Colon (tissue), 2 donors: ENCODE measurements around the gene MRPL20.
"Not testable (repeated sequence)": the region's sequence is repeated elsewhere in the genome, so short reads cannot be mapped to it uniquely, and the experiment has no call there.

ENCODE experiments used
- FAIRE-seq: peaks from 2 replicates; lab custom pipeline; 2012; peaks lifted over from hg19 to GRCh38; lab: Jason Lieb, UNC
- donor health status: control.
- donor health status: control.

Gene MRPL20

DNA sequence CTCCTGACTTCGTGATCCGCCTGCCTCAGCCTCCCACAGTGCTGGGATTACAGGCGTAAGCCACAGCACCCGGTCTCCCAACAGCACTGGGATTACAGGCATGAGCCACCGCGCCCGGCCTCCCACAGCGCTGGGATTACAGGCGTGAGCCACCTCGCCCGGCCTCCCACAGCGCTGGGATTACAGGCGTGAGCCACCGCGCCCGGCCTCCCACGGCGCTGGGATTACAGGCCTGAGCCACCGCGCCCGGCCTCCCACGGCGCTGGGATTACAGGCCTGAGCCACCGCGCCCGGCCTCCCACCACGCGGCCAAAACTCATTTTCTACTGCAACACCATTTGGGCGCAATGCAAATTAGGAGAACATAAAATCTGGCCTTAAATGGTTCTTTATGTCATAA lies 21.8 kb downstream of the MRPL20 start:
- FAIRE-seq: not testable (repeated sequence)

DNA sequence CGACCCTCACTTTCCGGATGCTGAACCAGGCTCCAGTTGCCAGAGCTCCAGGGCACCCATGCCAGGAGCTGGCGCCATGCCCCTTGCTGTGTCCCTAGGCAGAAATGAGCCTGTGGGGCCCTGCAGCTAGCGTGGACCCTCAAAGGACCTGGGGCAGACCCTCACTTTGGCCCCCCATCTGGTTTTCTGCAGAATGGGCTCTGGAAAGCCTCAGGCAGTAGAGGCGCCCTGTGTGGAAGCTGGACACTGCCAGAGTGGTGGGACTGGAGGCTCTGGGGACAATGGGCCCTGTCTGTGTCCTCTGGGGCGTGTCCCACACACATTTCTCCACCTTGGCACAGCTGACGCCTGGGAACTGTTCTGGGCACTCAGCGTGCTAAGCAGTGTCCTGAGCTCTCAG lies 25.8 kb downstream of the MRPL20 start:
- FAIRE-seq: no peak

DNA sequence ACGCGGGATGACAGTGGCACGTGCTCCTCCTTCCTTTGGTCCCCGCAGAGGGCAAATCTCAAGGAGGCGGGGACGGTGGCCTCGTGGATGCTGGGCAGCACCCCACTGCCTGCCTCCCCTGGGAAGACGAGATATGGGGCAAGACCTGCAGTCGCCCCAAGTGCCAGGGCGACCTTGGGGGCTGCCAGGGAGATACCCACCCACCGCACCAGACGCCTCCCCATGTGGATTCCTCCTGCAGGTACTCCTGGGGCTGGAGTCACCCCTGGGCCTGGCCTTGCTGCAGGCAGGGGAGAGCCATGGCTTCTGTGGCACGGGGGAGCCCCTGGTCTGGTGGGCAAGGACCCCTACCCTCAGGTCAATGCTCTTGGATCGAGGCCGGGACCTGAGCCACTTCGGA lies 26.2 kb downstream of the MRPL20 start:
- no peak for FAIRE-seq

DNA sequence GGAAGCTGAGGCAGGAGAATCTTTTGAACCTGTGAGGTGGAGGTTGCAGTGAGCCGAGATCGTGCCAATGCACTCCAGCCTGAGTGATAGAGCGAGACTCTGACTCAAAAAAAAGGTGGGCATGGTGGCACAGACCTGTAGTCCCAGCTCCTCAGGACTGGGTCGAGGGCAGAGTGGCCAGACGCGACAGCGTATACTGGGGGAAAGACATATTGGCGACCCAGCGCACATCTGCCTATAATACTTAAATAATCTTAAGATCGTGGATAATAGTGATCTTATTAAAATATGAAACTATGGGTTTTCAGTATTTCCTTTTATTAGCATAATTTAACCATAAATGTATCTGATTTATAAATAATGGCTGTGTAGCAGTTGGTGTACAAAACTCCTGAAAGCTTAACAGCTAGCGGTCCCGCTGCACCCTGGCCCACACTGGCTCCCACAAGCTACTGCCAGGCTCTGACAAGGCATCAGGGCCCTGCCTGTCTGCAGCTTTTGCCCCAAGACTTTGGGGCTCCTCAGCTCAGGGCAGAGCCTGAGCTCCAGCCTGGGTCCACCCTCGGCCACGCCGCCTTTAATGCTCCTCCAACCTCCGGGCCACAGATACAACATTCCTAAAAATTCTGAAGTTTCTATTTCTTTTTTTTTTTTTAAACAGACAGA lies 29.4 kb downstream of the MRPL20 start:
- no peak for FAIRE-seq

DNA sequence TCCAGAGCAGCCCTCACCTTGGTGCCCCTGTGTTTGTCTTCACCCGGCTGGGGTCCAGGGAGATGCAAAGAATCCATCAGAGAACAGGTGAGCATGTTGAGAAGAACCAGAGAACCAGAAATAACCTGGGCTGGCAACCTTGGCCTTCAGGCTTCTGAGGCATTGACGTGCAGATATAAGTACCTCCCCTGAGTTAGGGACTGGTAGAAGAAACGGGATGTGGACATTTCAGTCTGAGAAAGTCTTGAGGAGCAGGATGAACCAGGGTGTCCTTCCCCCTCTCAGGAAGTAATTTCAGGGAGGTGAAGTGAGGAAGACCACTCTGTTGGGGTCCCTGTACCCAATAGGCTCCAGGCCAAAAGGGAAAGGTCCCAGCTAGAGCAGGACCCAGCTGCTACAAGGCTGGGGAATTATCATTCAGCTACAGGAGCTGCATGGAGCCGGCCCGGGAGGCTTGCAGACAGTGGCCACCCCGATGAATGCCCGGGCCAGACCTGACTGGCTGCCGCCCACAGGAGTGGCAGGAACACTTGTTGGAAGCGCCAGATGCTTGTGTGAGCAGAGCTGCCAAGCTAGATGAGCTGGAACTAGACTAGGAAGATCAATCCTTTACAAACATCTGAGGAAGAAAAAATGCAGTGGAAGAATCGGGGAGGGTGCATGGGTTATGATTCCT lies 30.4 kb downstream of the MRPL20 start:
- no peak for FAIRE-seq

DNA sequence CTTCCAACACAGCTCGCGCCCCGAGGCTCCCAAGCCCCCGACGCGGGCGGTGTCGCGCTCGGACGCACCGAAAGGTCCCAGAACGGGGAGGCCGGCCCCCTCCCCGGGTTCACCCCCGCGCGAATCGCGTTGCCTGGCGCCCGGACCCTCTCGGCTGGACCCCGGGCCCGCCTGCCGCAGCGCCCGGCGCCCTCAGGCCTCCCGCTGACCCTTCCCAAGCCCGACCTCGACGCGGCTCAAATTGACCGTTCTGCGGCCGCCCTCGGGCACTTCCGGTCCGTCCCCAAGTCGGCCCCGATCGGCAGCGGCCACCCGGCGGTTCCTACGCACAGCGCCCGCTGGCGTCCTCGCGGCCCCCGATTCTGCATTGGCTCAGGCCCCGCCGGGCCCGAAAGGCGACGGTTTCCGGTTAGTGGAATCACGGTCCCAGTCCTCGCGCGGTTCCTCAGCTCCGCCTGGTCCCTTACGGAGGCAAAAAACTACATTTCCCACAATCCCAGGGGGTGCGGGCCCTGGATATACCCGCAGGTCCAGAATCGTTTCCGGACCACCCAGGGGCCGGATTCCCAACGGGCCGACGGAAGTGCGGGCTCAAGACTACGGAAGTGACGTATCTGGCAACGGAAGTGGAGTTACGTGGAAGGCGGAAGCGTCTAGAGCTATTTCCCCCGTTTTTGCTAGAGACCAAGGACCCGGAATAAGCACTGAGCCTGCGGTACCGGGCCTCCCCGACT lies 32.0 kb downstream of the MRPL20 start, which contains the start of gene AURKAIP1:
Gene AURKAIP1 (minus strand): TSS at position 279 of the 734 bp plus-strand sequence. CDS start 451 bp downstream, outside the sequence.
- FAIRE-seq: peak; percentile 81

DNA sequence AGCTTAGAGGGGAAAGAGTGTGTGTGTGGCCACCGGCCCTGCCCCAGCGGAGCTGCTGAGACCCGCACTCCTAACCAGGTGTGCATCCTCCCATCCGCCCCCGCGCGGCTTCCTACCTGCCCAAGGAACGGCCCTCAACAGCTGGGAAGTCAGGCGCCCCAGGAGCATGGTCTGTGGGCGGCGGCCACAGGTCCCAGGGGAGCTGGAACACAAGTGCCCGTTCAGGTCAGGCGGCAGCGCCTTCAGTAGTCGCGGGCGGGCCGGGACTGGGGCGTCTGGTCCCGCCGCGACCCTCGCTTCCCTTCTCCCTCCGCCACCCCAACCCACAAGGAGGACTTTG lies 32.5 kb downstream of the MRPL20 start:
- no peak for FAIRE-seq

DNA sequence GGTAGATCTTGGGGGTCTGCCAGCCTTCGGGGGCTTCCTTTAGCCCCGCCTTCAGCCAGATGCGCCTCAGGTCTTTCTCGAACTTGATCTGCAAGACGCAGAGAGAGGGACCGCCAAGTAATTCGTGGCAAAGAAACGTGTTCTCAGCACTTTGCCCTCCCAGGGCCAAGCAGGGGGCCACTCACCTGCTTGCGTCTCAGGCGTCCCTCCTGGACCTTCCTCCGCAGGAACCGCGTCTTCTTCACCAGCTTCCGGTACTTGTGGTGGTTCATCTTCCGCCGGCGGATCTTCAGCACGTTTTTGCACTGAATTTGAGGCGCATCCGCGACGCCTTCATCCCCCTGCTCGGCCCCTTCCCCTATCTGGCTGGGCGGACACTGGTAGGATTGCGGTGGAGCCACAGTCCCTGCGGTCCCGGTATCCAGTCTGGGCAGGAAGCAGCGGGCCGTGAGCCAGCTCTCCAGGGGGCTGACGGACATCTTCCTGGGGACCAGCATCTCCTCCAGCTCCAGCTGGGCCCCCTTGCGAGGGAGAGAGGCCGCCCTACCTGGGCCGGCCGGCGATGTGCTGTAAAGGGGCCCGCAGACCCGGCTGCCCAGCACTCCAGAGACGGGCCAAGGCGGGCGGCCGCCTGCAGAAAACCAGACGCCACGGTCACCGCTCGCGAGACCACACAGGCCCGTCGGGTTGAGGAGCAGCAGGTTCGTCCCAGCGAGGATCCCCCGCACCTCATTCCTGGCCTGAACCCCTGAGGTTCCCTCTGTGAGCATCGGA lies 33.1 kb downstream of the MRPL20 start:
- FAIRE-seq: no peak

DNA sequence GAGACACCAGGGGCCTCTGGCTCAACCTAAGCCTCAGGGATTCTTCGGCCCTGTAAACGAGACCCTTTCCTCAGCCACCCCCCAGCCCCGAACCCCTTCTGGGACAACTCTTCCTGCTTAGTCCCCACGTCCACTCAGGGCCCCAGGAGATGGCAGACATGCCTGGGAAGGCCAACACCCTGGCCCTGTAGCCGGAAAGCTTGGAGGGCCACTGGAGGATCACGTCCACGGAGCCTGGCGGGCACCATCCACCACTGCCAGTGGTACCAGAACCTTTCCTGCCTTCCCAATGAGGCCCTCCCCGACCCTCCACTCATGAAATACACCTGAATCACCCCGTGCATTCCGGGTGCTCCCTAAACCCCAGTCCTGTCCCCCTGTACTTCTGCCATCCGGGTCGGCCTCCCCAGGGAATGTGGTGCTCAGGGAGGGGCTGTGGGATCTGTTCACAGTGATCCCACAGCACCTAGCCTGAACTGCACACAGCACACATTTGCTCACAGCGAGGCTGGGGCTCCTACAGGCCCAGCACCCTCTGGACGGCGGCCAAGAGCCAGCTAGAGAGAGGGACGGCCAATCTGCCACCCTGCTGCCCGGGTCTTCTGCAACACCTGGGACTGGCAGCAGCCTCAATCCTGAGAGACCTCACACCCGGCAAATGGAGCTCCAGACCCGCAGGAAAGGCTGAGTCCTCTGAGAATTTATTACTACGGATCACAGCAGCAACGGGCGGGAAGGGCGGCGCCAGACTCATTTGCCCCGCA lies 33.9 kb downstream of the MRPL20 start:
- FAIRE-seq: no peak

DNA sequence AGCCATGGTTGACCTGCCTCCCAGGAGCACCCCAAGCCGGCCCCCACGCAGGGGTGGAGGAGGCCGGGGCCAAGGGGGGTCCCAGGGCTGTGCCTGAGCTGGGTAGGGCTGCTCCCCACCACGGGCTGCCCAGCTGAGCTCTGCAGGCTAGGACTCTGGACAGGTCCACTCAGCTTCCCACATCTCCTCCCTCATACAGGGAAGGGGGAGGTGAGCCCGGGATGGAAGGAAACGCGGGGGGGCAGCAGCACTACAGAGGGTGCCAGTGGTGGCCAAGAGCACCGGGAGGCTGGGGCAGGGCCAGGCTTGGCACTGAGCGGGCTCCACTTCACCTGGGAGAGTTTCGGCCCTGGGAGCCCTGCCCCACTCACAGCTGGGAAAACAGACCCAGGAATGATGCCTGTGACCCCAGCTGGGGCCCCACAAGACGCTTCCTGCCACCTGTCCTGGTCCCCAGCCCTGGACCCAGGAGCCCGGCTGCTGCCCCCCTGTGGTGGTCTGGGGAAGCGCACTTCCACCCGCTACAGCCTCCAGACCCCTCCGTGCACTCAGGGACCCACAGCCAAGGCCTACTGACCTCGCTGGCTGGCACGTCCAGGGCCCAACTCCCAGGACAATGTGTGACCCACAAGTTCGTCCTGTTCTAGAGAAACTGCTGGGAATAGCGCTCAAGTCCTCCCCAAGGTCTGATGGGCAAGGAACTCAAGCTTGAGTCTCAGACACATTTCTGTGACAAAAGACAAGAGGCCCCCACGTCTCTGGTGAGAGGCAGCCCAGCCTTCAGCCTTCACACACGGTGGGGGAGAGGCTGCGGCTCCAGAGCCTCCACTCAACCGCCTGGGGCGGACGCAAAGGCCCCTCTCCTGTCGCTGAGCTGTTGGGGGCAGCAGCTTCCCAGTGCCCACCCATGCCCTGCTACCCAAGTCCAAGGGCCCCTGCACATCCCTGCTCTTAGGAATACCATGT lies 35.1 kb downstream of the MRPL20 start:
- FAIRE-seq: no peak

DNA sequence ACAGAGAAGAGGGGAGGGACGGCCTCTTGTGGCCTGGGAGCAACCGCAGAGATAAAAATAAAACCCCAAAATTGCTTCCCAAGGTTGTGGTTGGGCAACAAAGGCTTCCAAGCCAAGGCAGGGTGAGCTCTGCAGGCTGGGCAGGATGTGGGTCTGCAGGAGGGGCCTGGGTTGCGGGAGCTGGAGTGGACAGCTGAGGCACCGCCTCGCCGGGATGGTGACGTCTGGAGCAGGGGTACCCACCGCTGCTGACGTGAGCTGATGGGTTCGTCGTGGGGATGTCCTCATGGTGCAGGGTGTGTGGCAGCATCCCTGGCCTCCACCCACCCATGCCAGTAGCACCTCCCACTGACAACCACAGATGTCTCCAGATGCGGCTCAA lies 35.7 kb downstream of the MRPL20 start:
- no peak for FAIRE-seq

DNA sequence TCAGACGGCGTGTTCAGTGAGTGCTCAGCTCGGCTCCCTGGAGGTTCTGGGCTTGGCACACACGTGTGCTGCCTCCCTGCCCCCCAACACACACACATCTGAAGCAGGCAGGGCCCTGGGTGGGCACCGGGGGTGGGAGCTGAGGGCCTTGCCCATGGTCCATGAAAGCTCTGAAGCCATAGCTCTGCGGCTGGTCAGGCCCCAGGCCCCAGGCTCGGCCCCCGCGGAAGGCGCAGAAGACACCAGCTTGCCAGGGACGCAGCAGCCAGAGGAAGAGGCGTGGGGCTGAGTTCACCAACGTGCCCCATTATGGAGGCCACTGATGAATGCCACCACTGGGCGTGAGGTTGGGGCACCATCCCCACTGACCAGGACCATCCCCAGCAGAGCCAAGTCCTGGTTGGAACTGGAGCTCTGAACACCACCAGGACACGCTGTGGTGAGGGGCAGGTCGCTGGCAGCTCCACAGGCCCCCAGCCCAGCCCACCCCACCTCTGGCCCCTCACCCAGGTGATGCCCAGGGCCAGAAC lies 36.3 kb downstream of the MRPL20 start:
- no peak for FAIRE-seq

DNA sequence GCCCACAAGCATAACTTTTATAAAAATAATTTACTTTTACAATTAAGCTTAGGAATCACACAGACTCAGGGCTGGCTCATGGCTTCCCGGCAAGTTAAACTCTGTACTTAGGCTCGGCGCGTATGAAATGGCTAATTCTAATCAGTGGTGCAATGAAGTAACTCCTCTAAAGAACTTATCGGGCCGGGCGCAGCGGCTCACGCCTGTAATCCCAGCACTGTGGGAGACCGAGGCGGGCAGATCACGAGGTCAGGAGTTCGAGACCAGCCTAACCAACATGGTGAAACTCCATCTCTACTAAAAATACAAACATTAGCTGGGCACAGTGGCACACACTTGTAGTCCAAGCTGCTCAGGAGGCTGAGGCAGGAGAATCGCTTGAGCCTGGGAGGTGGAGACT lies 37.0 kb downstream of the MRPL20 start:
- not testable (repeated sequence) for FAIRE-seq

DNA sequence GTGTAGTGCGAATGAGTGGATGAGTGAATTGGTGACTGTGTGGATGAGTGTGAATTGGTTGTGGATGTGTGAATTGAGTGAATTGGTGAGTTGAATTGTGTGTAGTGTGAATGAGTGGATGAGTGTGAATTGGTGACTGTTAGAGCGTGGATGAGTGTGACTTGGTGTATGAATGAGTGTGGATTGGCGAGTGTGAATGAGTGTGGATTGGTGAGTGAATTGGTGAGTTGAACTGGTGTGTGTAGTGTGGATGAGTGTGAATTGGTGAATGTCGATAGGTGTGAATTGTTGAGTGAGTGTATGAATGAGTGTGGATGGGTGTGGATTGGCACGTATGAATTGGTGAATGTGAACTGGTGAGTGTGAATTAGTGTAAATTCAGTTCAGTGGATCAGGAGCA lies 39.8 kb downstream of the MRPL20 start:
- no peak for FAIRE-seq

DNA sequence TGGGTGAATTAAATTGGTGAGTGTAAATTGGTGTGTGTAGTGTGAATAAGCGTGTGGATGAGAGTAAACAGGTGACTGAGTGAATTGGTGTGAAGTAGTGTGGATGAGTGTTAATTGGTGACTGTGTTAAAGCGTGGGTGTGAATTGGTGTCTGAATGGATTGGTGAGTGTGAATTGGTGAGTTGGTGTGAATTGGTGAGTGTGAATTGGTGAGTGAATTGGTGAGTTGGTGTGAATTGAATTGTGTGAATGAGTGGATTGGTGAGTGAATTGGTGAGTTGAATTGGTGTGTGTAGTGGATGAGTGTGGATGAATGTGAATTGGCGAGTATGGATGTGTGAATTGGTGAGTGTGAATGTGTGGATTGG lies 40.4 kb downstream of the MRPL20 start:
- FAIRE-seq: no peak

DNA sequence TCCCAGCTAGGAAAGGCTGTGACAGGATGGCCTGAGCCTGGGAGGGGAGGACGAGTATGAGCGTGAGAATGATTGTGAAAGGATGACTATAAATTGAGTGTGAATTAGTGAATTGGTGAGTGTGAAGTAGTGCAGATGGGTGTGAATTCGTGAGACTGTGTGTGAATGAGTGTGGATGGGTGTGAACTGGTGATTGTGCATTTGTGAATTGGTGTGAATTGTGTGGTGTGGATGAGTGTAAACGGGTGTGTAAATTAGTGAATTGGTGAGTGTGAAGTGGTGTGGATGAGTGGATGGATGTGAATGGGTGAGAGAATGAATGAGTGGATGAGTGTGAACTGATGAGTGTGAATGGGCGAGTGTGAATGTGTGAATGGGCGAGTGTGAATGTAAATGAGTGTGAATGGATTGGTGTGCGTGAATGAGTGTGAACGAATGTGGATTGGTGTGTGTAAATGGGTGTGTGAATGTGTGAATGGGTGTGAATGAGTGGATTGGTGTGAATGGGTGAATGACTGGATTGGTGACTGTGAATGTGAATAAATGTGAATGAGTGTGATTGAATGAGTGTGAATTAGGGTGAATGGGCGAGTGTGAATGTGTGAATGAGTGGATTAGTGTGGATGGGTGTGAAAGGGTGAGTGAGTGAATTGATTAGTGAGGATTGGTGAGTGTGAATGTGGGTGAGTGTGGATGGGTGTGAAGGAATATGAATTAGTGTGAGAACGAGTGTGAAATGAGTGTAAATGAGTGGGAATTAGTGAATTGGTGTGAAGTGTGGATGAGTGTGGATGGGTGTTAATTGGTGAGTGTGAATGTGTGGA lies 41.0 kb downstream of the MRPL20 start:
- no peak for FAIRE-seq

DNA sequence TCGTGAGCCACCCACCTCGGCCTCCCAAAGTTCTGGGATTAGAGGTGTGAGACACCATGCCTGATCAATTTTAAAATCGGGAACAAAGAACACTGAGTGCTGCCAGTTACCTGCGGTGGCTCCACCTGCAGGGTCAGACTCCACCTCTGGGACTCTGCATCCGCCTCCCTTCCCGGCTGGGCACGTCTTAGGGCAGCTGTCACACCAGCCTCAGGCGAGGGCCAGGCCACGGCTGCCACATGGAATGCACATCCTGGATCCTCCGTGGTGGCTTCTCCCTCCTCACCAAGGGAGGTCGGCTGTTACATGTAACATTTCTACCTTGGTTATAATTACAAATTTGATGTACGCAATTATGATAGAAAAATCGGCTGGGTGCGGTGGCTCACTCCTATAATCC lies 42.8 kb downstream of the MRPL20 start:
- FAIRE-seq: no peak

DNA sequence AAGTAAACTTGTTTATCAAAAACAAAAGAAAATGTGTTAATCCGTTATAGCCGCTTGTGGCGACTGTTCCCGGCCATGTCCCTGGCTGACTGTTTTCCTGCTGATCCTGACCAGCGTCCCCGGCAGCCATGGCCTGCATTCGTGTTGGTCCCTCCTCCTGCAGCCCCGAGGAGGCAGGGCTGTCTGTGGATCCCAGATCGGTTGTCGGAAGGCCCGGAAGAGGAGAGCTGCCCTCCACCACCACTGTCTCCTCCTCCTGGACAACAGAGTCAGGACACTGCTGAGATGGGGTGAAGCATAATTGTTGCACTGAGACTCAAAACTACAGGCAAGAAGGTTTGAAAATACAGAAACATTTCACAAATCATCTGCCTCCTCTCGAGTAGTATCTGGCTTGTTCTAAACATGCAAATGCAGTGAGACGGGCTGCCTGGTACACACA lies 45.1 kb downstream of the MRPL20 start:
- FAIRE-seq: no peak

DNA sequence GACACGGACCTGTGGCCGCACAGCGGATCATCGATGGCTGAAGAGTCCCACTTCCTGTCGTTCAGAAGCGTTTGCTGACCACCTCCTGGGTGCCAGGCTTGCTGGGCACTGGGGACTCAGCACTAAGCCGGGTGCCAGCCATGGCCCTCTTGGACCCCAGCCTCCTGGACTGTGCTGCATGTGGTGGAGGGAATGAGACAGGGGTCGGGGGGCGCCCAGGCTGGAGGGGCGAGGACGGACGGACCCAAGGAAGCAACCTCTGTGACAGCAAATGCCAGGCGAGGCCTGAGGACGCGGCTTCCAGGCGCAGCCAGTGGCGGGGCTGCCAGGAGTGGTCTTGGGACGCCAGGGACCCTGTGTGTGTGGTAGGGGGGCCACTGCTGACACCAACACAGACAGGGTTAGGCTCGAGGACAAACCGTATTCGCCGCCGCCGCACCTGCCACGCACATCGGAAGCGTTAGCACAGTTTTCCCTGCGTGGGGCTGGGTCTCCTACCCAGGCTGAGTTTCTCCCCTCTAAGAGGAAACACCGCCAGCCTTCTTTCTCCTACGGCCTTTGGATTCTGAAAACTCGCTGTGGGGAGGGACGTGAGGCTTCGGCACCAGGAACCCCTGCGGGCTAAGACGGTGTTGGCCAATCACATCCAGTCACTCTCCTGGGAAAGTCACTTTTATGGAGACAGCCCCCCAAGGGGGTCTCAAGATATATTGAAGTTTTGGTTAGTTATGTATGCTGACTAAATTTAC lies 45.7 kb downstream of the MRPL20 start:
- no peak for FAIRE-seq
